Endothelial cell of umbilical vein (primary cell): Measurements from ENCODE around the gene C5orf15. TPM values are rescaled to one million over a fixed set of nuclear protein-coding genes. Genes with fewer than 3 reads are reported as not detected.

Source experiments
- BruUV-seq: library from RNA; stranded (reverse); fragments of 400-500 nt; replicated peaks from 2 replicates; lab custom pipeline; 2021; lab: Mats Ljungman, UMichigan
- CTCF ChIA-PET: fragments of 300-600, 350-600 bp; sonication (Branson Sonifier 250); formaldehyde crosslinking; loops from one replicate; lab custom pipeline; 2021; ENCODE audit warnings: antibody characterized with exemption, inconsistent platforms; lab: Charles Lee
- POLR2A ChIA-PET: fragments of 300-600, 350-600 bp; sonication (Branson Sonifier 250); formaldehyde crosslinking; loops from one replicate; lab custom pipeline; 2021; ENCODE audit warnings: antibody characterized with exemption, inconsistent platforms; lab: Charles Lee
- DNase-seq: peaks from one replicate; pipeline ENCODE4 v3.0.0-alpha.2; 2011; ENCODE audit warnings: low read depth, low spot score
- FAIRE-seq: peaks from 2 replicates; lab custom pipeline; 2011; peaks lifted over from hg19 to GRCh38; lab: Jason Lieb, UNC
- H2AFZ ChIP-seq: 2 replicates; pipeline ENCODE4 v1.6.0; 2012; ENCODE audit warnings: low read depth, low read length, control low read depth, inconsistent platforms
- H3K27ac ChIP-seq: 2 replicates; pipeline ENCODE4 v1.5.1; 2011; ENCODE audit warnings: low read depth, mild to moderate bottlenecking, control low read depth, low read length, moderate library complexity; ENCODE audit not compliant: insufficient read depth
- H3K27me3 ChIP-seq, 2 experiments: 2 replicates each; pipeline versions ENCODE4 v1.6.0 to v1.6.1; 2011; ENCODE audit warnings: low read length in 2 of 2, mixed read lengths in 1 of 2; ENCODE audit not compliant: control insufficient read depth in 2 of 2, insufficient read depth in 2 of 2
- H3K36me3 ChIP-seq, 2 experiments: 2 replicates in 1 of 2; 3 replicates in 1 of 2; pipeline ENCODE4 v1.5.1; 2011; ENCODE audit warnings: low read length in 2 of 2, mild to moderate bottlenecking in 1 of 2, moderate library complexity in 1 of 2; ENCODE audit not compliant: control insufficient read depth in 2 of 2, insufficient read depth in 2 of 2; ENCODE audit errors: extremely low read depth in 1 of 2
- H3K4me1 ChIP-seq: 3 replicates; pipeline ENCODE4 v1.5.1; 2011; ENCODE audit warnings: mild to moderate bottlenecking, low read length; ENCODE audit not compliant: control insufficient read depth, insufficient read depth; ENCODE audit errors: extremely low read depth
- H3K4me2 ChIP-seq: 2 replicates; pipeline ENCODE4 v1.6.1; 2011; ENCODE audit warnings: low read length, control low read depth, mixed read lengths; ENCODE audit not compliant: insufficient read depth
- H3K4me3 ChIP-seq, 3 experiments: fragments of 200-600 bp in 1 of 3; sonication (generic), shearing (Covaris generic) in 1 of 3; replicated peaks in 1 of 3; 2 replicates each; pipeline ENCODE4 v1.5.1; 2011 to 2016; ENCODE audit warnings: control low read depth in 3 of 3, low read length in 3 of 3, mild to moderate bottlenecking in 2 of 3, inconsistent platforms in 1 of 3, low read depth in 1 of 3, moderate library complexity in 1 of 3; ENCODE audit not compliant: insufficient read depth in 1 of 3
- H3K79me2 ChIP-seq: 2 replicates; pipeline ENCODE4 v1.6.0; 2012; ENCODE audit warnings: low read length, inconsistent platforms; ENCODE audit not compliant: control insufficient read depth, insufficient read depth
- H3K9ac ChIP-seq: replicated peaks from 2 replicates; pipeline ENCODE3; 2011; ENCODE audit warnings: low read length, control low read depth; ENCODE audit not compliant: insufficient read depth; ENCODE audit errors: extremely low read depth
- H3K9me1 ChIP-seq: replicated peaks from 3 replicates; pipeline ENCODE4 v1.6.0; 2011; ENCODE audit warnings: mild to moderate bottlenecking, low read length; ENCODE audit not compliant: control insufficient read depth, insufficient read depth; ENCODE audit errors: extremely low read depth
- H3K9me3 ChIP-seq: replicated peaks from 2 replicates; pipeline ENCODE4 v1.5.1; 2012; ENCODE audit warnings: low read length, inconsistent platforms; ENCODE audit not compliant: control insufficient read depth, insufficient read depth
- H4K20me1 ChIP-seq: replicated peaks from 2 replicates; pipeline ENCODE3; 2011; ENCODE audit warnings: mild to moderate bottlenecking, low read length; ENCODE audit not compliant: control insufficient read depth, insufficient read depth; ENCODE audit errors: extremely low read depth
- CTCF ChIP-seq, 2 donors: IDR thresholded peaks; 1 replicate in 1 of 2; 2 replicates in 1 of 2; pipeline ENCODE4 v1.5.1; 2011; ENCODE audit warnings: low read length in 2 of 2, mild to moderate bottlenecking in 2 of 2, moderate library complexity in 2 of 2, control low read depth in 1 of 2, inconsistent platforms in 1 of 2, low read depth in 1 of 2; ENCODE audit not compliant: insufficient read depth in 1 of 2; ENCODE audit errors: extremely low read depth in 1 of 2
- EZH2 ChIP-seq: IDR thresholded peaks from 2 replicates; pipeline ENCODE4 v1.6.1; 2012; ENCODE audit warnings: borderline replicate concordance, low read depth, mild to moderate bottlenecking, moderate library complexity, low read length, inconsistent platforms; ENCODE audit not compliant: severe bottlenecking
- FOS ChIP-seq: IDR thresholded peaks from 2 replicates; pipeline ENCODE4 v1.6.1; 2011; ENCODE audit warnings: mild to moderate bottlenecking, low read length, moderate library complexity, borderline replicate concordance; ENCODE audit not compliant: insufficient read depth
- GATA2 ChIP-seq: IDR thresholded peaks from 2 replicates; pipeline ENCODE4 v1.7.0; 2011; ENCODE audit warnings: low read depth, mild to moderate bottlenecking, moderate library complexity, mixed read lengths, low read length; ENCODE audit not compliant: insufficient read length, insufficient read depth
- JUN ChIP-seq: IDR thresholded peaks from 2 replicates; pipeline ENCODE4 v1.6.1; 2011; ENCODE audit warnings: borderline replicate concordance, low read depth; ENCODE audit not compliant: insufficient read length, insufficient read depth
- MAX ChIP-seq: IDR thresholded peaks from 2 replicates; pipeline ENCODE4 v1.6.1; 2011; ENCODE audit not compliant: insufficient read depth, insufficient read length
- MYC ChIP-seq: IDR thresholded peaks from one replicate; pipeline ENCODE4 v1.6.1; 2011; ENCODE audit warnings: mild to moderate bottlenecking, low read depth, low read length
- POLR2A ChIP-seq: IDR thresholded peaks from 2 replicates; pipeline ENCODE4 v1.6.1; 2012; ENCODE audit warnings: low read depth, mild to moderate bottlenecking, control low read depth, low read length
- POLR2AphosphoS5 ChIP-seq: IDR thresholded peaks from 2 replicates; pipeline ENCODE4 v1.6.1; 2012; ENCODE audit warnings: low read depth, mild to moderate bottlenecking, control low read depth, low read length, moderate library complexity; ENCODE audit not compliant: insufficient read depth
- dilution Hi-C: fragments of 300-500 bp; cut with MboI; formaldehyde crosslinking; loops from one replicate; pipeline ENCODE4 v1.15.0; 2019; ENCODE audit warnings: low sequenced_read_pairs; ENCODE audit not compliant: extremely low pct_ligation_motif_present
- intact Hi-C: fragments of 100-400 bp; cut with micrococcal nuclease; formaldehyde crosslinking; loops from one replicate; pipeline ENCODE4 v1.10.0; 2022
- polyA plus RNA-seq, 4 experiments: library from polyadenylated mRNA; depleted of rRNA in 3 of 4; stranded (reverse) in 3 of 4; unstranded in 1 of 4; fragments of >200 nt; gene quantifications; 2 replicates each; pipeline versions ENCODE4 v1.2.1 to v1.2.3, GENCODE V29; 2011 to 2012; ENCODE audit warnings: missing spikeins in 1 of 4
- total RNA-seq: library from RNA; stranded (reverse); gene quantifications from 2 replicates; pipeline ENCODE4 v1.2.3, GENCODE V29; 2021

The C5orf15 gene
- total and polyA plus RNA-seq, 2 donors (not counting 3 experiments of a cell fraction or from before 2014, with no cell fraction given): 25.3 to 45.4 TPM

GRCh38 chr5:133941456-133942196 lies 26.8 kb downstream of the C5orf15 start:
- TF ChIP-seq CTCF (IDR thresholded peaks at IDR 0.05; ENCODE audit: extremely low read depth in 1 of 2, insufficient read depth in 1 of 2, low read depth in 1 of 2, low read length in 2 of 2) (no peak), EZH2 (no peak), POLR2A (no peak), MAX (no peak), FOS (no peak), GATA2 (no peak), MYC (no peak), POLR2AphosphoS5 (no peak), JUN (no peak)
- no peaks in the 10 kb centered on the region for H4K20me1 ChIP-seq
- FAIRE-seq (no peak), DNase-seq (no peak)
- BruUV-seq: no TSS peak
- no peaks in the 10 kb centered on the region for H3K9me1 ChIP-seq
- no peak overlapping the region for H3K27ac ChIP-seq
- H3K4me1 ChIP-seq: peaks cover 3% of the 10 kb centered on the region
- no peak overlapping the region for H3K4me2 ChIP-seq
- H3K27me3 ChIP-seq: no peaks in the 10 kb centered on the region
- no peak overlapping the region for H3K9ac ChIP-seq
- H3K36me3 ChIP-seq: no peaks in the 10 kb centered on the region
- no peaks in the 10 kb centered on the region for H3K79me2 ChIP-seq
- dilution Hi-C loops: no loop called here
- no peak overlapping the region for H2AFZ ChIP-seq
- intact Hi-C loops: loop anchor here (5.0 kb wide), 1 partner anchor 829 kb away; no protein-coding TSS in a partner anchor
- ChIA-PET CTCF (no interaction called here), POLR2A (no interaction called here)
- no peak overlapping the region for H3K4me3 ChIP-seq
- no peaks in the 10 kb centered on the region for H3K9me3 ChIP-seq
